ENCODE results near the gene S1PR2.
A peak's percentile ranks its signal among the peaks of the same experiment; 100 is the strongest.
"Not testable (repeated sequence)": the region's sequence is repeated elsewhere in the genome, so short reads cannot be mapped to it uniquely, and the experiment has no call there.

Gene S1PR2

DNA sequence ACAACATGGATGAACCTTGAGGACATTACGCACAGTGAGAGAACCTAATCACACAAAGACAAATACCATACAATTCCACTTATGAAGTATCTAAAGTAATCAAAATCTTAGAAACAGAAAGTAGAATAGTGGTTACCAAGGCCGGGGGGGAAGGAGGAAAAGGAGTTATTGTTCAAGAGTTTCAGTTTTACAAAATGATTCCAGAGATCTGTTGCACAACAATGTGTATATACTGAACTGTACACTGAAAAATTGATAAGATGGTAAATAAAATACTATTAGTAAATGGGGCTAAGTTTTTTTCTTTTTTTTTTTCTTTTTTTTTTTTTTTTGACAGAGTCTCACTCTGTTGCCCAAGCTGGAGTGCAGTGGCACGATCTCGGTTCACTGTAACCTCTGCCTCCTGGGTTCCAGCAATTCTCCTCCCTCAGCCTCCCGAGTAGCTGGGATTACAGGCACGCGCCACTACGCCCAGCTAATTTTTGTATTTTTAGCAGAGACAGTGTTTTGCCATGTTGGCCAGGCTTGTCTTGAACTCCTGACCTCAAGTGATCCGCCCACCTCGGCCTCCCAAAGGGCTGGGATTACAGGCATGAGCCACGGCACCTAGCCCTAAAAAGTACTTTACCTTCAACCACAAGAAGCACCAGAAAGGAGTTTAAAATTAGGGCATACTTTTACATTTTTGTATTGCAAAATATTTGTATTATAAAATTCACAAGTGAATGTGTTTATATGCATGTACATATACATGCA, 32.1 kb downstream of the S1PR2 start:
- not testable (repeated sequence) for H3K27ac ChIP-seq; DNase-seq (ENCODE audit: low read depth, low spot score)

DNA sequence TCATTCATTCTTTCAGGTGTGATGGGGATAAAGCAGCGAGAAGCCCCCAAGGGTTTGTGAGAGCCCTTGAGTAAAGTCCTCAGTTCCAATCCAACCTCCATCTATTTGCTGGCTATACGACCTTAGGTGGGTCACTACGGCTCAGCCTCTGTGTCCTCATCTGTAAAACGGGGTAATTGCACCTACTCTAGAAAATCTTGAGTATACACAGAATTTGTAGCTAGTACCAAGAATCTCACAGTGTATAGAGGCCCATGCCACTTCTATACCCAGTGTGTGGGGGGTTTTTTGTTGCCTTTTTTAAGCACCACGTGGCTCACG, 36.0 kb downstream of the S1PR2 start:
- H3K27ac ChIP-seq = no peak overlapping the region

GRCh38 chr19:10194500-10195198, 36.5 kb downstream of the S1PR2 start, which contains the start of gene DNMT1:
Gene DNMT1 (minus strand): TSS chr19:10194953. CDS start chr19:10194899, 54 bp downstream.
- peak; percentile 82 for DNase-seq (ENCODE audit: low read depth, low spot score)
- peak within 1 kb of the TSS; percentile 72 for H3K27ac ChIP-seq

More for the DNA sequence above, 36.0 kb downstream of the S1PR2 start:
- DNase-seq (ENCODE audit: low read depth, low spot score) = no peak

DNA sequence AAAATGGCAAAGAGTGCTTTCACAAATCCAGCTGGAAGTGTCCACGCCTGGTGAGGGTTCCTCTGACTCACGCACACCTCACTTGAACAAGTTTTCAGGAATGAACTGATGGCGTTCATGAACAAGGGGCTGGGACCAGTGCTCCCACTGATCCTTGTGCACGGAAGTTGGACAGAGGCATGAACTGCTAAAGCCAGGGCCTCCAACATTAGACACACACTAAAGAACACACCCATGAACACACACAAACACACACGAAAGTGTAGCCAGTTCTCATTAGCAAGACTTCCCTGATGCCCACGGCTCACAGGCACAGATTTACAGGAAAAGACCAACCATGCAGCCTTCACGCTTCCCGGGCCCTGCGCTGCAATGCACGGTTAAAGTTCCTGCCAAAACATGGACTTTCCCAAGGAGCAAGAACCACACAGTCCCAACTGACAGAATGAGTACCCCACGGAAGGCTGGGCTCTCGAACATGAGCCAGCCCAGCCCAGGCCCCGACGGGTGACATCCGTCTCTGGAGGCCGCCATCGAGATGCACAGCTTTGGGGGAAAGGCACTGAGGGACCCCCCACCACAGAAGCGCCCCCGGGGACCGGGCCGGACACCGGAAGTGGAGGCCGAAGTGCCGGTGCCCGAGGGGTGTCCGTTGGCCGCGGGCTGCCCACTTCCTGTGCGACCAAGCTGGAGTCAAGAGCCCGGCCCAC, 37.2 kb downstream of the S1PR2 start:
- no peak for DNase-seq (ENCODE audit: low read depth, low spot score)
- peak overlapping the region; percentile 72 for H3K27ac ChIP-seq

DNA sequence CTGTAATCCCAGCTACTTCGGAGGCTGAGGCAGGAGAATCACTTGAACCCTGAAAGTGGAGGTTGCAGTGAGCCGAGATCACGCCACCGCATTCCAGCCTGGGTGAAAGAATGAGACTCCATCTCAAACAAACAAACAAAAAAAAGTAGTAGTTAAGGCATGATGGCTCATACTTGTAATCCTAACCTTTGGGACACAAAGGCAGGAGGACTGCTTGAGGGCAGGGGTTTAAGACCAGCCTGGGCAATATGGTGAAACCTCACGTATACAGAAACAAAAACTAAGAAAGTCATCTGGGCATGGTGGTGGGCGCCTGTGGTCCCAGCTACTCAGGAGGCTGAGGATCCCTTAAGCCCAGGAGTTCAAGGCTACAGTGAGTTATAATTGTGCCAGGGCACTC, 38.2 kb downstream of the S1PR2 start:
- no peak for DNase-seq (ENCODE audit: low read depth, low spot score)
- peak overlapping the region; percentile 72 for H3K27ac ChIP-seq

DNA sequence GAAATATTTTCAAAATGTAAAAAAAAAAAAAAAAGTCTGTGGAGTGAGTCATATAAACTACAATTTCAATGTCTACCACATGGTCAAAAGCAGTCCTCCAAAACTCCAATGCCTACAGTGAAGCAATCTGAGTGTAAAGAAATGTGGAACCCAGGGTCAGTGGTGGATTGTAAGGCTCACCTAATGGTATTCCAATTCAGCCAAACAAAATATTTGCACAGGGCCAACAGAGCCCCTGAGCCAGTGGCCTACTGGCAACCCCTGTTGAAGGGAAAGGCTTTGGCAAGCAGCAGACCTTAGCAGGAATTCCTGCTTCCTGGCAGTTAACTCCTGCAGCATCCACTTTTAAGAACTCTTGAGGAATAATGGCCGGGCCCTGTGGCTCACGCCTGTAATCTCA, 39.8 kb downstream of the S1PR2 start:
- no peak overlapping the region for H3K27ac ChIP-seq
- no peak for DNase-seq (ENCODE audit: low read depth, low spot score)

GRCh38 chr19:10190026-10190425, 41.1 kb downstream of the S1PR2 start:
- no peak overlapping the region for H3K27ac ChIP-seq
- DNase-seq (ENCODE audit: low read depth, low spot score) = no peak

GRCh38 chr19:10189616-10190015, 41.5 kb downstream of the S1PR2 start:
- no peak overlapping the region for H3K27ac ChIP-seq
- no peak for DNase-seq (ENCODE audit: low read depth, low spot score)

GRCh38 chr19:10187315-10187714, 43.8 kb downstream of the S1PR2 start:
- no peak overlapping the region for H3K27ac ChIP-seq
- no peak for DNase-seq (ENCODE audit: low read depth, low spot score)

- no peak overlapping the region for H3K27ac ChIP-seq
- DNase-seq (ENCODE audit: low read depth, low spot score) = no peak
Observed at GRCh38 chr19:10184636-10185035, 46.5 kb downstream of the S1PR2 start.

DNA sequence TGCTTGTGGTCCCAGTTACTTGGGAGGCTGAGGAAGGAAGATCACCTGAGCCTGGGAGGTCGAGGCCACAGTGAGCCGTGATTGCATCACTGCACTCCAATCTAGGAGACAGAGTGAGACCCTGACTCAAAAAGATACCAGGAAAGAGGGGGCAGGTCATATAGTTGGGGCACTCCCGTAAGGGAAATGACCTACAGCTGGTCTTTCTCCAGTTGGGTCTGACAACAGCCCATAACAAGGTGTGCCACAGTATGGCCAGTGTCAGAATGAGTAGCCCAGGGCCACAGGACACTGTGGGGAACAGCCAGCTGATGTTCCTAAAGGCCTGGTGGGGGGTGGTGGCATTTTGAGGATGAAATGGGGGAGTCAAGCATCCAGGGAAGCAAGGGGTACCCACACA, 47.2 kb downstream of the S1PR2 start:
- H3K27ac ChIP-seq = no peak overlapping the region
- no peak for DNase-seq (ENCODE audit: low read depth, low spot score)

GRCh38 chr19:10182847-10183246, 48.3 kb downstream of the S1PR2 start:
- no peak for DNase-seq (ENCODE audit: low read depth, low spot score)
- no peak overlapping the region for H3K27ac ChIP-seq

- DNase-seq (ENCODE audit: low read depth, low spot score) = no peak
- no peak overlapping the region for H3K27ac ChIP-seq
Observed at GRCh38 chr19:10182076-10182475, 49.1 kb downstream of the S1PR2 start.

- no peak for DNase-seq (ENCODE audit: low read depth, low spot score)
- no peak overlapping the region for H3K27ac ChIP-seq
Observed at GRCh38 chr19:10180459-10180858, 50.7 kb downstream of the S1PR2 start.

DNA sequence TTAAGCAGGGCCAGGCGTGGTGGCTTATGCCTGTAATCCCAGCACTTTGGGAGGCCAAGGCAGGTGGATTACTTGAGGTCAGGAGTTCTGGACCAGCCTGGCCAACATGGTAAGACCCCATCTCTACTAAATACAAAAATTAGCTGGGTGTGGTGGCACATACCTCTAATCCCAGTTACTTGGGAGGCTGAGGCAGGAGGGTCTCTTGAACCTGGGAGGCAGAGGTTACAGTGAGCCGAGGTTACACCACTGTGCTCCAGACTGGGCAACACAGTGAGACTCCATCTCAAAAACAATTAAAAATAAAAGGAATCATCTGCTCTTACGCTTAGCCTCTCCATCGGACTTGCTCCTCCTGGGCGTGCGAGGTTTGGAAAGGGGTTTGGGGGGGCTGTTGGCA, 51.1 kb downstream of the S1PR2 start:
- DNase-seq (ENCODE audit: low read depth, low spot score); H3K27ac ChIP-seq: not testable (repeated sequence)

GRCh38 chr19:10173527-10173926, 57.6 kb downstream of the S1PR2 start:
- no peak for DNase-seq (ENCODE audit: low read depth, low spot score)
- H3K27ac ChIP-seq = peak overlapping the region; percentile 27
